ENCODE data around the gene PHB1. TPM values are rescaled to one million over a fixed set of nuclear protein-coding genes. Genes with fewer than 3 reads are reported as not detected.

Gene PHB1
- total RNA-seq, 1 donor from 2014 or later = 47.7 TPM

- FAIRE-seq (no peak), DNase-seq (ENCODE audit: low spot score in 2 of 2) (no peak)
Observed at GRCh38 chr17:49358641-49359247, 55.9 kb downstream of the PHB1 start.

- DNase-seq (ENCODE audit: low spot score in 2 of 2) = no peak
- no peak for FAIRE-seq
Observed at GRCh38 chr17:49357516-49357915, 57.2 kb downstream of the PHB1 start.

DNA sequence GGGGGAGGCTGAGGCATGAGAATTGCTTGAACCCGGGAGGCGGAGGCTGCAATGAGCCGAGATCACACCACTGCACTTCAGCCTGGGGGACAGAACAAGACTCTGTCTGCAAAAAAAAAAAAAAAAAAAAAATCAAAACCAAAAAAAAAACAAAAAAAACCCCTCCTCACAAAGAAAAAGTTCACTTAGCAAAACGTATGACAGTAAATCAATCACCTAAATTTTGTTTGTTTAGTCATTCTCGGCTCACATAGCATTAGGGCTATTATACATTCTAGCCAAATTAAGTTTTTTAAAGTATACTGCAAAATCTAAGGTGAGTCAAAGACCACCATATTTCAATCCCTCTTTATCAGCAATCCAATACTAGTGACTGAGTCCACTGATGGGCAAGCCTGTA, 58.4 kb downstream of the PHB1 start:
- DNase-seq (ENCODE audit: low spot score in 2 of 2) (no peak), FAIRE-seq (no peak)

Small RNA genes lying within 50 kb of the gene (small RNA-seq; reads per million reads assigned to genes)
- not detected for gene RF00019

Other genes with a start within 250 kb of the PHB1 start
- gene GNGT2, start 204.3 kb downstream of the PHB1 start, total RNA-seq = not detected
- gene ABI3, start 204.2 kb downstream of the PHB1 start, total RNA-seq = 0.41 TPM
- 1.6 TPM for gene PHOSPHO1, start 184.1 kb downstream of the PHB1 start, total RNA-seq
- 28.5 TPM for gene ZNF652, start 52.6 kb downstream of the PHB1 start, total RNA-seq
- gene NGFR, start 80.4 kb upstream of the PHB1 start, total RNA-seq = 3.3 TPM
- 7.7 TPM for gene NXPH3, start 161.0 kb upstream of the PHB1 start, total RNA-seq

Data from frontal cortex (tissue), 4 donors.